HEK293 (cell line): ENCODE measurements around the gene SLC25A1.
A peak's percentile ranks its signal among the peaks of the same experiment; 100 is the strongest.

ENCODE experiments used
- BCL11A ChIP-seq: fragments of 450-650 bp; formaldehyde crosslinking; IDR thresholded peaks from 2 replicates; pipeline ENCODE4 v1.5.1; 2016; ENCODE audit warnings: low read depth, missing biosample characterization, missing genetic modification characterization
- ELK4 ChIP-seq: IDR thresholded peaks from 2 replicates; pipeline ENCODE4 v1.6.1; 2011; ENCODE audit warnings: mild to moderate bottlenecking, low read depth, low read length, borderline replicate concordance
- FEZF1 ChIP-seq: fragments of 450-650 bp; formaldehyde crosslinking; IDR thresholded peaks from 2 replicates; pipeline ENCODE4 v1.5.1; 2016; ENCODE audit warnings: missing biosample characterization, missing genetic modification characterization
- GLI4 ChIP-seq: fragments of 450-650 bp; formaldehyde crosslinking; IDR thresholded peaks from 2 replicates; pipeline ENCODE4 v1.5.1; 2016; ENCODE audit warnings: missing biosample characterization, missing genetic modification characterization
- HOXA7 ChIP-seq: sonication (generic); formaldehyde crosslinking; IDR thresholded peaks from 2 replicates; pipeline ENCODE4 v1.8.1; 2022; ENCODE audit warnings: missing genetic modification reagents, borderline replicate concordance
- IKZF3 ChIP-seq: fragments of 450-650 bp; IDR thresholded peaks from 2 replicates; pipeline ENCODE4 v1.5.0; 2018; ENCODE audit warnings: missing biosample characterization, mild to moderate bottlenecking, missing genetic modification characterization, moderate library complexity
- KLF9 ChIP-seq: fragments of 450-650 bp; formaldehyde crosslinking; IDR thresholded peaks from 2 replicates; pipeline ENCODE4 v1.5.1; 2016; ENCODE audit warnings: missing biosample characterization, missing genetic modification characterization, low read depth
- PBX3 ChIP-seq: sonication (generic); formaldehyde crosslinking; IDR thresholded peaks from 2 replicates; pipeline ENCODE4 v1.8.1; 2022; ENCODE audit warnings: mild to moderate bottlenecking, moderate library complexity, missing genetic modification reagents
- REST ChIP-seq: fragments of 450-650 bp; formaldehyde crosslinking; IDR thresholded peaks from 2 replicates; pipeline ENCODE4 v1.5.1; 2016; ENCODE audit warnings: missing biosample characterization, missing genetic modification characterization
- SCRT1 ChIP-seq: fragments of 450-650 bp; formaldehyde crosslinking; IDR thresholded peaks from 2 replicates; pipeline ENCODE4 v1.5.1; 2016; ENCODE audit warnings: missing biosample characterization, missing genetic modification characterization, borderline replicate concordance
- ZBTB10 ChIP-seq: fragments of 450-650 bp; formaldehyde crosslinking; IDR thresholded peaks from 2 replicates; pipeline ENCODE4 v1.5.1; 2016; ENCODE audit warnings: missing biosample characterization, missing genetic modification characterization
- ZBTB17 ChIP-seq: fragments of 450-650 bp; formaldehyde crosslinking; IDR thresholded peaks from 2 replicates; pipeline ENCODE4 v1.5.1; 2016; ENCODE audit warnings: missing biosample characterization, missing genetic modification characterization
- ZBTB8A ChIP-seq: fragments of 450-650 bp; formaldehyde crosslinking; IDR thresholded peaks from 2 replicates; pipeline ENCODE4 v1.5.1; 2016; ENCODE audit warnings: missing biosample characterization, missing genetic modification characterization
- ZNF18 ChIP-seq: fragments of 450-650 bp; formaldehyde crosslinking; IDR thresholded peaks from 2 replicates; pipeline ENCODE4 v1.5.1; 2016; ENCODE audit warnings: missing biosample characterization, missing genetic modification characterization
- ZNF19 ChIP-seq: fragments of 450-650 bp; formaldehyde crosslinking; IDR thresholded peaks from 2 replicates; pipeline ENCODE4; 2016; ENCODE audit warnings: missing biosample characterization, missing genetic modification characterization, low read depth
- ZNF221 ChIP-seq: fragments of 450-650 bp; formaldehyde crosslinking; IDR thresholded peaks from 2 replicates; pipeline ENCODE4 v1.5.1; 2017; ENCODE audit warnings: missing biosample characterization, missing genetic modification characterization, borderline replicate concordance
- ZNF558 ChIP-seq: fragments of 450-650 bp; formaldehyde crosslinking; IDR thresholded peaks from 2 replicates; pipeline ENCODE4 v1.5.1; 2016; ENCODE audit warnings: missing biosample characterization, missing genetic modification characterization
- ZNF660 ChIP-seq: fragments of 450-650 bp; IDR thresholded peaks from 2 replicates; pipeline ENCODE4 v1.5.1; 2018; ENCODE audit warnings: missing biosample characterization, mild to moderate bottlenecking, missing genetic modification characterization
- ZNF792 ChIP-seq: fragments of 450-650 bp; formaldehyde crosslinking; IDR thresholded peaks from 2 replicates; pipeline ENCODE4 v1.5.1; 2016; ENCODE audit warnings: missing biosample characterization, missing genetic modification characterization
- ZSCAN23 ChIP-seq: fragments of 450-650 bp; formaldehyde crosslinking; IDR thresholded peaks from 2 replicates; pipeline ENCODE4 v1.5.1; 2016; ENCODE audit warnings: missing biosample characterization, missing genetic modification characterization
- ZXDB ChIP-seq: fragments of 450-650 bp; formaldehyde crosslinking; IDR thresholded peaks from 2 replicates; pipeline ENCODE4 v1.5.1; 2016; ENCODE audit warnings: missing biosample characterization, missing genetic modification characterization
- TF ChIP-seq, protein P1 (sequence below): fragments of 450-650 bp; IDR thresholded peaks from 2 replicates; pipeline ENCODE4 v1.5.1; 2018; ENCODE audit warnings: missing biosample characterization, missing genetic modification characterization
- TF ChIP-seq, protein P2 (sequence below): fragments of 450-650 bp; formaldehyde crosslinking; IDR thresholded peaks from 2 replicates; pipeline ENCODE4 v1.5.1; 2016; ENCODE audit warnings: missing biosample characterization, missing genetic modification characterization
- TF ChIP-seq, protein P3 (sequence below): fragments of 450-650 bp; formaldehyde crosslinking; IDR thresholded peaks from 2 replicates; pipeline ENCODE4 v1.5.1; 2016; ENCODE audit warnings: missing biosample characterization, missing genetic modification characterization, borderline replicate concordance

The SLC25A1 gene

DNA sequence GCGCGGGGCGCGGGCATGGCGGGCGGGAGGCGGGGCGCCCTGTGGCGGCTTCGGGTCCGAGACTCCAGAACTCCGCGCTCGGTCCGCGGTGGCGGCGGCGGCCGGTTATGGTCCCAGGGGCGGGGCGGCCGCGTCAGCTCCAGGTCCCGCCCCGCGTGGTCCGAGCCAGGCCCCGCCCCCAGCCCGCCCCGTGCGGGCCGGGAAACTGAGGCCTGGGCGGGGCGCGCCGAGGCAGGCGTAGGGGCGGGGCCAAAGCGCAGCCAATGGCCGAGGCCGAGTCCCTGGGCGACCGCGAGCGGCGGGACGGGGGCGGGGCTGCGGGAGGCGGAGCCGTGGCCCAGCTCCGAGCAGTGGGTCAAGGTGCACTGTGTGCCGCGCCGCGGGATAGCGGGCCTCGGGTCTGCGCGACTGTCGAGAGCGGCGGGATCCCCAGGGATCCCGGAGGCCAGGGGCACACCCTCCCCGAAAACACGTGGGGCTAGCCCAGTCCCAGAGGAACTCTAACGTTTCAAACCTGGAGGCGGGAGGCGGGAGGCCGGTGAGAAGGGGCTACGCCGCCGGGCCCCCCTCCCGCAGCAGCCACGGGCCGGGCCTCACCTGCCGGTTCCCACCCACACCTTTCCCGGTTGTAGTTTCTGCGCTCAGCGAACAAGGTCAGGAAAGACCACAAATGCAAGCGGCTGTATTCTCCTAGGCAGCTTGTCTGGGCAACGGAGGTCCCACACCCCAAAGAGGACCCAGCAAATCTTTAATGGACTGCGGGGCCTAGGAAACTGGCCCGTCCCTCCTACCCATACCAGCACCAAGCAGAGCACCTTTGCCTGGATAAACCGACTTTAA is at the start of gene SLC25A1 (continued):
- no peak; the same call in 1 of the 2 replicates for TF ChIP-seq PBX3
- TF ChIP-seq FEZF1 = no peak
- no peak for TF ChIP-seq SCRT1
- no peak for TF ChIP-seq GLI4
- TF ChIP-seq ZNF221 = no peak
- peak; percentile 23 for TF ChIP-seq ZBTB8A (tag by site-specific recombination)
- TF ChIP-seq REST (tag by site-specific recombination) = no peak
- no peak for TF ChIP-seq ZNF792 (tag by site-specific recombination)
- peak; percentile 66 for TF ChIP-seq ZBTB17
- TF ChIP-seq, protein P1, sequence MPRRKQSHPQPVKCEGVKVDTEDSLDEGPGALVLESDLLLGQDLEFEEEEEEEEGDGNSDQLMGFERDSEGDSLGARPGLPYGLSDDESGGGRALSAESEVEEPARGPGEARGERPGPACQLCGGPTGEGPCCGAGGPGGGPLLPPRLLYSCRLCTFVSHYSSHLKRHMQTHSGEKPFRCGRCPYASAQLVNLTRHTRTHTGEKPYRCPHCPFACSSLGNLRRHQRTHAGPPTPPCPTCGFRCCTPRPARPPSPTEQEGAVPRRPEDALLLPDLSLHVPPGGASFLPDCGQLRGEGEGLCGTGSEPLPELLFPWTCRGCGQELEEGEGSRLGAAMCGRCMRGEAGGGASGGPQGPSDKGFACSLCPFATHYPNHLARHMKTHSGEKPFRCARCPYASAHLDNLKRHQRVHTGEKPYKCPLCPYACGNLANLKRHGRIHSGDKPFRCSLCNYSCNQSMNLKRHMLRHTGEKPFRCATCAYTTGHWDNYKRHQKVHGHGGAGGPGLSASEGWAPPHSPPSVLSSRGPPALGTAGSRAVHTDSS (tag by site-specific recombination) = no peak
- peak; percentile 89 for TF ChIP-seq KLF9 (tag by site-specific recombination)
- TF ChIP-seq ZXDB = peak; percentile 65
- no peak for TF ChIP-seq IKZF3 (tag by site-specific recombination)
- no peak for TF ChIP-seq ZNF558 (tag by site-specific recombination)
- no peak for TF ChIP-seq BCL11A
- no peak for TF ChIP-seq ZSCAN23
- TF ChIP-seq, protein P2, sequence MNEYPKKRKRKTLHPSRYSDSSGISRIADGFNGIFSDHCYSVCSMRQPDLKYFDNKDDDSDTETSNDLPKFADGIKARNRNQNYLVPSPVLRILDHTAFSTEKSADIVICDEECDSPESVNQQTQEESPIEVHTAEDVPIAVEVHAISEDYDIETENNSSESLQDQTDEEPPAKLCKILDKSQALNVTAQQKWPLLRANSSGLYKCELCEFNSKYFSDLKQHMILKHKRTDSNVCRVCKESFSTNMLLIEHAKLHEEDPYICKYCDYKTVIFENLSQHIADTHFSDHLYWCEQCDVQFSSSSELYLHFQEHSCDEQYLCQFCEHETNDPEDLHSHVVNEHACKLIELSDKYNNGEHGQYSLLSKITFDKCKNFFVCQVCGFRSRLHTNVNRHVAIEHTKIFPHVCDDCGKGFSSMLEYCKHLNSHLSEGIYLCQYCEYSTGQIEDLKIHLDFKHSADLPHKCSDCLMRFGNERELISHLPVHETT = no peak
- TF ChIP-seq ZBTB10 (tag by site-specific recombination) = peak; percentile 78
- no peak for TF ChIP-seq HOXA7 (CRISPR knock-in tag)
- TF ChIP-seq ELK4 = no peak; the same call in 1 of the 2 replicates
- TF ChIP-seq, protein P3, sequence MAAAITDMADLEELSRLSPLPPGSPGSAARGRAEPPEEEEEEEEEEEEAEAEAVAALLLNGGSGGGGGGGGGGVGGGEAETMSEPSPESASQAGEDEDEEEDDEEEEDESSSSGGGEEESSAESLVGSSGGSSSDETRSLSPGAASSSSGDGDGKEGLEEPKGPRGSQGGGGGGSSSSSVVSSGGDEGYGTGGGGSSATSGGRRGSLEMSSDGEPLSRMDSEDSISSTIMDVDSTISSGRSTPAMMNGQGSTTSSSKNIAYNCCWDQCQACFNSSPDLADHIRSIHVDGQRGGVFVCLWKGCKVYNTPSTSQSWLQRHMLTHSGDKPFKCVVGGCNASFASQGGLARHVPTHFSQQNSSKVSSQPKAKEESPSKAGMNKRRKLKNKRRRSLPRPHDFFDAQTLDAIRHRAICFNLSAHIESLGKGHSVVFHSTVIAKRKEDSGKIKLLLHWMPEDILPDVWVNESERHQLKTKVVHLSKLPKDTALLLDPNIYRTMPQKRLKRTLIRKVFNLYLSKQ (tag by site-specific recombination) = no peak
- peak; percentile 53; the same call in 1 of the 2 replicates for TF ChIP-seq ZNF18 (tag by site-specific recombination)
- TF ChIP-seq ZNF660 (tag by site-specific recombination) = no peak
- TF ChIP-seq ZNF19 = no peak
